GM18517 (cell line): ENCODE results near the gene COPS6.

ENCODE experiments used
- ATAC-seq: cut with Tn5 transposase; IDR thresholded peaks from one replicate; pipeline ENCODE4 v1.9.1; 2021; ENCODE audit warnings: mild to moderate bottlenecking, moderate library complexity; ENCODE audit not compliant: unreplicated experiment

Gene COPS6

DNA sequence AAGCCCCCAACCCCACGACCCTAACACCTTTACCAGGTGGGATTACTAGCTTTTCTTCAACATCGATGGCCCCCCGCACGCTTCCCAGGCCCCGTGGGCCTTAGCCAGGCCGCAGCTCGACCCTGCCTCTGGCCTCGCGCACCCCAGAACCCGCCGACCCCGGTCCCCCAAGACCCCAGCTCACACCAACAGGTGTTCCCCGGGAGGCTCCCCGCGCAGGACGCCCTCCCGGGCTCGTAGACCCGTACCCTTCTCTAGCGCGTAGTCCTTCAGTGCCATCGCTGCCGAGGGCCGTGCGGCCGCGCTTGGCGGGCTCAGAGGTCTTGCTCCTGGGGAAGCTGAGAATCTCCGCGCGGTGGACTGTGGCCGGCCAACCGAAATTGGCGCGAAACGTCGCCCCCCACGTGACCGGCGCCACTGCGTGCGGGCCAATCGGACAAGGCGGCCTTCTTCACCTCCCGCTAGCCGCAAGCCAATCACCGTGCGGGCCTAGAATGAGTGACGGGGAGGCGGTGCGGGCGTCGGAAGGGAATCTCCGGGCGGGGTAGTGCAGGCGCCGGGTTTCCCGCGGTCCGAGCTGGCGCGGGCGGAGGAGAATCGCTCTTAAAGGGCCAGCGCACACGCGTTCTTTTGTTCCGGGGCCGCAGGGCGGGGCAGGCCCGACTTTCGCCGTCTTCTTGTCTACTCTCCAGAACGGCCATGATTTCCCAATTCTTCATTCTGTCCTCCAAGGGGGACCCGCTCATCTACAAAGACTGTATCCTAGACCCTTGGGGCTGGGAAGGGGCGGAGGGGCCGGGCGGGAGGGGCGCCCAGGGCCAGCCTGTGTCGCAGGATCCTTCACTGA, 12.5 kb downstream of the COPS6 start, which contains the start of the genes AP4M1 and MCM7:
Gene AP4M1, plus strand, starts transcription at position 628 of the 847 bp plus-strand sequence. Its CDS starts 72 bp downstream, at position 700.
Gene MCM7, minus strand, starts transcription at position 382 of the 847 bp plus-strand sequence. Its CDS starts 103 bp downstream, at position 279.
- peak; percentile 78 for ATAC-seq

DNA sequence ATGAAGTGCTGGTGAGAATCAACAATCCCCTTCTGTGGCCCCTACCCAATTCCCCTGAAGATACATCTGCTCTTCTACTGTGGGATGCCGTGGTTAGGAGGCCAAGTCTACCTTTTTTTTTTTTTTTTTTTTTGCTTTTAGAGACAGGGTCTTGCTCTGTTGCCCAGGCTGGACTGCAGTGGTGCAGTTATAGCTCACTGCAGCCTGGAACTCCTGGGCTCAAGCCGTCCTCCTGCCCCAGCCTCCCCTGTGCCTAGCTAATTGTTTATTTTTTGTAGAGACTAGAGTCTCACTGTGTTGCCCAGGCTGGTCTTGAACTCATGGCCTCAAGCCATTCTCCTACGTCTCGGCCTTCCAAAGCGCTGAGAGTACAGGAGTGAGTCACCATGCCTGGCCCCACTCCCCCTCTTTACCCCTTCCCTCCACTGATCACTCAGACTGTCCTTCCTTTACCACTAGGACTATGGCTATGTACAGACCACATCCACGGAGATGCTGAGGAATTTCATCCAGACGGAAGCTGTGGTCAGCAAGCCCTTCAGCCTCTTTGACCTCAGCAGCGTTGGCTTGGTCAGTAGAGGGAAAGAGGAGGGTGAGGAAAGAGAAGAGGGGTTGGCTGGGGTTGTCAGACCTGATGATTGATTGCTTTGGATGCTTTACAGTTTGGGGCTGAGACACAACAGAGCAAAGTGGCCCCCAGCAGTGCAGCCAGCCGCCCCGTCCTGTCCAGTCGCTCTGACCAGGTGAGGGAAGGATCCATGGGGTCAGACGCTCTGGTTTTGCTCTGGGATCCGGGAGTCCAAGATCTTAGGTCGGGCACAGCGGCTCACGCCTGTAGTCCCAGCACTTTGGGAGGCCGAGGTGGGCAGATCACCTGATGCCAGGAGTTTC, 14.4 kb downstream of the COPS6 start:
- no peak for ATAC-seq

DNA sequence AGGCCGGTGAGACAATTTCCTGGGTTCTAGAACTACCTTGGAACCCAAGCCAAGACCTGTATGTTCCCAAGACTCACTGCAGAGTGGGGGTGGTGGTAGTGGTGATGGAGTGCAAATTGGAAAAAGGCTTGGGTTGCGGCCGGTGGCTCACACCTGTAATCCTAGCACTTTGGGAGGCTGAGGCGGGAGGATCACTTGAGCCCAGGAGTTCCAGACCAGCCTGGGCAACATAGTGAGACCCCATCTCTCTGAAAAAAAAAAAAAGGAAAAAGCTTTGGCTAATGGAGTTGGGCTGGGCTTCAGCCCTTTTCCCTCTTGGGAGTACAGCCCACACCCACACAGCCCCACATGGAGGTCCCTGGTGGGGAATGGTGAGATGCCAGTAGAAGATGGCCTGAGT, 16.8 kb downstream of the COPS6 start:
- no peak for ATAC-seq

DNA sequence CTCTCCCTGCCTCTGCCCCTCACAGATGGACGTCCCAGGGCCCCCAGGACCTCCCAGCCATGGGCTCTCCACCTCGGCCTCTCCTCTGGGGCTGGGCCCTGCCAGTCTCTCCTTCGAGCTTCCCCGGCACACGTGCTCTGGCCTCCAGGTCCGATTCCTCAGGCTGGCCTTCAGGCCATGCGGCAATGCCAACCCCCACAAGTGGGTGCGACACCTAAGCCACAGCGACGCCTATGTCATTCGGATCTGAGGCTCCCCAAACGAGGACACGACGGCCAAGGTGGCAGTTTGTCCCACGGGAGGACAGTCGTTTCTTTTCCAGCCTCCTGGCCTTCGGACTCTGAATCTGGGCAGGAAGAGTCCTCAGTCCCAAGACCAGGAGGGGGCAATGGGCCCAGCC, 17.9 kb downstream of the COPS6 start:
- ATAC-seq = no peak

DNA sequence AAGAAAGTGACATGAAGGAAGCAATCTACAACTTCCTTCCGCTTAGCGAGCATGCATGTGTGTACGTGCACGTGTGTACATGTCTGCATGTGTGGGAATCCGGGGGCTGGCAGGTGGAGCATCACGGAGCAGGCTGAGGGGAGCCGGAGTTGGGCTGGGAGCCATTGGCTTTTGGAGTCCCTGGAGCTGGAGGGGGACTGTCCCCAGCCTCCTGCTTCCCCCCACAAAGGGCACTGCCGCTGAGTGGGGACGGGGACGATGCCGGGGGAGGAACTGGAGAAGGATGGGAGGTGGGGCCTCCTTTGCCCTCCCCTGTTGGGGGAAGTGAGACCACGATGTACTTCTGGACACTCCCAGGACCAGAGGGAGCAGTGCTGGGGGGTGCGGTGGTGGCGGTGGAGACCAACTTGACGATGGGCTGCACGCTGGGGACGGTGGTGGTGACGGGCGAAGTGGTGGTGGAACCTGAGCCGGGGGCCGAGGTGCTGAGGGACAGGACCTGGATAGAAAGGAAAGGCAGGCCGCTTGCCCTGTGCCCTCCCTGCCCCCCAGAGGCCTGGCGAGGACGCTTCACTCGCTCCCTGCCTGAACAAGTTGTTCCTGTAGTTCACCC, 18.5 kb downstream of the COPS6 start:
- no peak for ATAC-seq

DNA sequence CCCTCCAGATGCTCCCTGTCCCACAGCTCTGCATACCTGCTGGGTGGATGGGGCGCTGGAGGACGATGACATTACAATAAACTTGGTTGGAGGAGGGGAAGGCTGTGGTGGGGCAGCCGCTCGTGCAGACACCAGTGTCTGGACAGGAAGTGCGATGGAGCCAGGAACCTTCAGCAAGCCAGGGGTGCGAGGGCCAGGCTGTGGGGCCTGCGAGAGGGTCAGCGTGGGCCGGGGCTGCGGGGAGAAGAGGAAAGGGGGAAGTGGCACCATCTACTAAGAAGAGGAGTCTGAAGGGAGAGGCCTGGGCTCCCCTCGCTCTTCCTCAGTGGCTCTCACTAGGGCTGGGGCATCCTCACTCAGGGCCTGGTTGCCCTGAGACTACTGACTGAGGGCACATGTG, 19.1 kb downstream of the COPS6 start:
- ATAC-seq = no peak

DNA sequence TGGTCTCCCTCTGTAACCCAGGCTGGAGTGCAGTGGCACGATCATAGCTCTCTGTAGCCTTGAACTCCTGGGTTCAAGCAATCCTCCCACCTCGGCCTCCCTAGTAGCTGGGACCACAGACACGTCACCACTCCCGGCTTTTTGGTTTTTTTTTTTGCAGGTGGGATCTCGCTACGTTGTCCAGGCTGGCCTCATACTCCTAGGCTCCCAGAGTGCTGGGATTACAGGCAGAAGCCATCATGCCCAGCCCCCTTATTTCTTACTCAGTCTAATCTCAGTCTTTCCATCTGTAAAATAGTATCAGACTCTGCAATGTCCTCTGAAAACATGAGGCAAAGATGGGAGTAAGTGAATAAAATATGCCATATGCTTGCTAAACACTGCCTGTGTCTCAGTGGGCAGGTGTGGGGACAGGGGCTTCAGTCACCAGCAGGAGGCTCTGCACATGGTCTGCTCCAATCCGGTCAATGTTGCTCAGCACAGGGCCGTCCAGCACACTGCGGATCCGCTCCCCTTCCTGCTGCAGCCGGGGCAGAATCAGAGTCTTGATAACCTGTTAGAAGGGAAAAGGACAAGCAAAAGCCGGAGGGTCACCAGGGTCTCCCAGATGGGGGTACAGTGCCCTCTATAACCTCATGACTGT, 20.9 kb downstream of the COPS6 start:
- no peak for ATAC-seq

DNA sequence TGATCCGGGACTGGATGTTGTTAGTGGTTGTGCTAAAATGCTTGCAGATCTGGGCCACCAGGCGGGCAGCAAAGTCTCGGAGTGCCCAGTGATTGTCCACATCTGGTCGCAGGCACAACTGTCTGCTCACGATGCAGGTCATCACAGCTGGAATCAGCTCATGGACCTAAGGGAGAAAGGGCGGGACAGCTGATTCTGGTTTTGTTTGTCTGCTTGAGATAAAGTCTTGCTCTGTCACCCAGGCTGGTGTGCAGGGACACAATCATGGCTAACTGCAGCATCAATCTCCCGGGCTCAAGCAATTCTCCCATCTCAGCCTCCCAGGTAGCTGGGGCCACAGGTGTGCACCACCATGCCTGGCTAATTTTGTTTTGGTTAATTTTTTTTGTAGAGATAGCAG, 22.4 kb downstream of the COPS6 start:
- ATAC-seq = no peak

DNA sequence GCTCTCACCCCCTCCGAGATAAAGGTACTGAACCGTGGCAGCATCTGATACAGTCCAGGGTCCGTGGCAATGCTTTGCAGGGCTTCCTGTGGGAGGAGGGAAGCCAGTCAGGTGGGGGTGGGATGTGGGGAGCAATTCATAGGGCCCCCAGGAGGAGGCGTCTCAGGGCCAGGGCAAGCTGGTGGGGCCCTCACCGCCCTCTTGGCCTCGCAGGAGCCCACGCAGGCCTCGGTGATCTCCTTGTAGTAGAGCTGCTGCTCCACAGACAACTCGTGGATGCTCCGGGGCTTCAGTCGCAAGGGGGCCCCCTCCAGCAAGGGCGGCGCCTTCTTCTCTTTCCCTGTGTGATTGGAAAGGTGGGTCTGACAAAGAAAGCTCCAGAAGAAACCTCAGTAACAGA, 23.1 kb downstream of the COPS6 start:
- no peak for ATAC-seq

DNA sequence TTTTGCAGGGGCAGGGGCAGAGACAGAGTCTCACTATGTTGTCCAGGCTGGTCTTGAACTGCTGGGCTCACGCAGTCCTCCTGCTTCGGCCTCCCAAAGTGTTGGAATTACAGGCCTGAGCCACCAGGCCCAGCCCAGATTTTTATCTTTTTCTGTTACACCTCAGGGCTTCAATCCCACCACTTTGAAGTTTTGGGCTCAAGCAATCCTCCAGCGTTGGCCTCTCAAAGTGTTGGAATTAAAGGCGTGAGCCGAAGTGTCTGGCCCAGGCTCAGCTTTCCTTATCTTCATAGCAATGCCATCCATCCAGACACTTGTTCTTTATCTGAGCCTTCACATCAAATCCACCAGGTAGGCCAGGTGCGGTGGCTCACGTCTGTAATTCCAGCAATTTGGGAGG, 26.3 kb downstream of the COPS6 start:
- no peak for ATAC-seq

DNA sequence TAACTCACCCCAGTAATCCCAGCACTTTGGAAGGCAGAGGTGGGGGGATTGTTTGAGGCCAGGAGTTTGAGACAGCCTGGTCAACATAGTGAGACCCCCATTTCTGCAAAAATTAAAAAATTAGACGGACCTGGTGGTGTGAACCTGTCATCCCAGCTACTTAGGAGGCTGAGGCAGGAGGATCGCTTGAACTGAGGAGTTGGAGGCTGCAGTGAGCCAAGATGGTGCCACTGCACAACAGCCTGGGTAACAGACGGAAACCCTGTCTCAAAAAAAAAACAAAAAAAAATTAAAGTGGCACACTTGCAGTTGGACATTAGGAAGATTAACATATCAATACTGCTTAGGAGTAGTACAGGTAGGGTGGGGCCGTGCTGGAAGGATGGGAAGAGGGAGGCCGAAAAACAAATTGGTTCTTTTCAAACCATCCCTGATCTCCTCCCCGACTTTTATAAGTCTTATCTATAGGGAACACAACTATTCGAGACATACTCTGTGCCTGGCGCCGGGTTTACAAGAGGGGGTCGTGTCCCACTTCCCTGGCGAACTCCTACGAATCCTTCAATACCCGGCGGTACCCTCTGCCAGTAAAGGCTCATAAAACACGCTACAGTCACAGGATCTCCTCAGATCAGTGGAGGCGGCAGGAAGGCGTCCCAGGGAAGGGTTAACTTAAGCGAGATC, 29.8 kb downstream of the COPS6 start:
- ATAC-seq = no peak

DNA sequence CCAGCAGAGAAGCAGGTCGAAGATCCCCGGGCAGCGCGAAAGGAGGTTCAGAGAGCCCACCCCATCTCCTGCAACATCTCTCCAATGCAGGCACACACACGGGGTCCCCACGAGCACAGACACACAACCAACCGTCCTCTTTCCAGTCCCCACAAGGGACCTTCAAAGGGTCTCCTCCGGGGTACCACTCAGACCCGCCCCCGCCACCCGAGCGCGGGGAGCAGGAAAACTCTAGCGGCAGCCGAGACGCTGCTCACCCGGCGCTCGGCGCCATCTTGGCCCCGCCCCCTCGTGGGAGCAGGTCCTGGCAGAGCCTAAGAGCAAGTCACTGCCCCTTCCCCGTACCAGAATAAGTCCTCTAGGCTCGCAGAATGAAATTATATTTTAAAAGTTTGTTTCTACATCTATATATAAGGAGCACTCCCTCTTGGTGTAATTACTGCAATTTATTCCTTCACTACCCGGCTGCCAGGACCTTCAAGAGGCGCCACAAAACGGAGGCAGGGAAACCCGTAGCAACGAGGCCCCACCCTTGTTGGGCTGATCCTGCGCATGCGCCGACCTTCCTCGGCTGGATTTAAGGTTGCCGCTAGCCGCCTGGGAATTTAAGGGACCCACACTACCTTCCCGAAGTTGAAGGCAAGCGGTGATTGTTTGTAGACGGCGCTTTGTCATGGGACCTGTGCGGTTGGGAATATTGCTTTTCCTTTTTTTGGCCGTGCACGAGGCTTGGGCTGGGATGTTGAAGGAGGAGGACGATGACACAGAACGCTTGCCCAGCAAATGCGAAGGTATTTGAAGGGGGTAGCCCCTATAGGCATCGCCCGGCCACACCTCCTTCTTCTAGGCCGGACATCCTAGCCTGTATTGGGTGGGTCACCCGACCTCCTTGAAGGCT, 30.6 kb downstream of the COPS6 start, which contains the start of the genes CNPY4 and TAF6:
Gene CNPY4, plus strand, starts transcription at position 563 of the 898 bp plus-strand sequence. Its CDS starts 111 bp downstream, at position 674.
Gene TAF6, minus strand, starts transcription at position 287 of the 898 bp plus-strand sequence. CDS start 5,149 bp downstream, outside the sequence.
- peak; percentile 68 for ATAC-seq

DNA sequence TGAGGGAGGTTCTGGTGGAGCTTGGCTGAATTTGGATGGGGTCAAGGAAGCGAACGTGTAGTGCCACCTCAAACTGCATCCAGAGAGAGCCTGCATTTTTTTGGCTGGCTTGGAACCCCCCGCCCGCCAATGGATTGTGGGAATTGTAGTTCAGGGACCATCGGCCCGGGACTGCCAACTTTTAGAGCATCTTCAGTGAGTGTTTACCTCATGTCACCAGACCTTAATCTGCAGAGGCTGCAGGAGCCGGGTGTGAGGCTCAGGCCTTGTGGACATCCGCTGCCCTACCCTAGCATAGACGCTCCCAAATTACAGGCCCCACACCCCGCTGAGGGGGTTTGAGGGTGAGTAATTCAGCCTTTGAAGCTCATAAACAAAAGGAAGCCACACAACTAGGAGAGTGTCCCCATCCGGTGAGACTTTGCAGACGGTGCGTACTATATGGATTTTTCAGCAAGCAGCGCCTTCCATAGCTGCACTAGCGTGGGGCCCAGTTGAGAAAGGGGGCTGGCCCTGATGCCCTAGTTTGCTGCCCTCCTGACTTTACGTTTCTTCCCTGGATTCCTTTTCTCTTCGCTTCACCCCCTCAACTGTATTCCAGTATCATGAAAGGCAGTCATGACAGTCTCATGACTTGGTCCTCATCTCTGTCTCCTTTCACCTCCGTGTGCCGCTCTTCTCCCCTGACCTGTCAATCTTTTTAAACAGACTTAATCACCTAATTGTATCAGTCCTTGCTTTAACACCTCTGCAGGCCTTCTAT, 31.4 kb downstream of the COPS6 start:
- ATAC-seq = peak; percentile 31

DNA sequence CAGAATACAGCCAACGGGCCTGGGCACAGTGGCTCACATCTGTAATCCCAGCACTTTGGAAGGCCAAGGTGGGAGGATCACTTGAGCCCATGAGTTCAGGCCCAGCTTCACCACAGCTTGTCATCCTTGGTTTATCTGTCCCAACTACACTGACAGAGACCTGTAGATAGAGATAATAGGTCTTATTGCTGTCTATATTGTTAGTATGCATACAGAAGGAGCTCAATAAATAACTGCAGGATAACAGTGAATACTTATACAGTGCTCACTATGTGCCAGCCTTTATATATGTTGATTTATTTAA, 31.9 kb downstream of the COPS6 start:
- ATAC-seq = no peak

DNA sequence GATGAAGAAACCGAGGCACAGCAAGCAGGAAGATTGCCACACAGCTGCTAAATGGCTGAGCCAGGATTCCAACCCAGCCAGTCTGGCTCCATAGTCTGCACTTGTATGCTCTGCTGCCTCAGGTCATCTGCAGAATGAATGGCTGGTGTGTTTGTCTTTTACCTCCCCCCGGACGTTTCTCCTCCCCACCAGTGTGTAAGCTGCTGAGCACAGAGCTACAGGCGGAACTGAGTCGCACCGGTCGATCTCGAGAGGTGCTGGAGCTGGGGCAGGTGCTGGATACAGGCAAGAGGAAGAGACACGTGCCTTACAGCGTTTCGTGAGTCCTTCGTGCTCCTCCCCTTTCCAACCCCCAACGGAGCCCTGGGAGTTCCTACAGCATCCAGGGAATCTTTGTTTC, 33.3 kb downstream of the COPS6 start:
- no peak for ATAC-seq

DNA sequence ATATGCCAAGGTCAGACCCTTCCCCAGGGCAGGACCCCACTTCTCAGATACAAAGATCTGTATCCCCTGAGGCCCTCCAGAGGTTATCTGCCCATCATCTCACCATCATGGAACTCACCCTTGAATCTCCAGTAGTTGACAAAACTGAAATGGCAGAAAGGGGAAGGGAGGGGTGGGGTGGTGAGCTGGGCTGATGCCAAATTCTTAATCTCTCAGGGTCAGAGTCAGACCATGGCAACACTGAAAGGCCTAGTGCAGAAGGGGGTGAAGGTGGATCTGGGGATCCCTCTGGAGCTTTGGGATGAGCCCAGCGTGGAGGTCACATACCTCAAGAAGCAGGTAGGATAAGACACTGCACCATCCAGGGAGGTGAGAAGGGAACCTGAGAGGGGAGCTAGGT, 33.8 kb downstream of the COPS6 start:
- no peak for ATAC-seq

DNA sequence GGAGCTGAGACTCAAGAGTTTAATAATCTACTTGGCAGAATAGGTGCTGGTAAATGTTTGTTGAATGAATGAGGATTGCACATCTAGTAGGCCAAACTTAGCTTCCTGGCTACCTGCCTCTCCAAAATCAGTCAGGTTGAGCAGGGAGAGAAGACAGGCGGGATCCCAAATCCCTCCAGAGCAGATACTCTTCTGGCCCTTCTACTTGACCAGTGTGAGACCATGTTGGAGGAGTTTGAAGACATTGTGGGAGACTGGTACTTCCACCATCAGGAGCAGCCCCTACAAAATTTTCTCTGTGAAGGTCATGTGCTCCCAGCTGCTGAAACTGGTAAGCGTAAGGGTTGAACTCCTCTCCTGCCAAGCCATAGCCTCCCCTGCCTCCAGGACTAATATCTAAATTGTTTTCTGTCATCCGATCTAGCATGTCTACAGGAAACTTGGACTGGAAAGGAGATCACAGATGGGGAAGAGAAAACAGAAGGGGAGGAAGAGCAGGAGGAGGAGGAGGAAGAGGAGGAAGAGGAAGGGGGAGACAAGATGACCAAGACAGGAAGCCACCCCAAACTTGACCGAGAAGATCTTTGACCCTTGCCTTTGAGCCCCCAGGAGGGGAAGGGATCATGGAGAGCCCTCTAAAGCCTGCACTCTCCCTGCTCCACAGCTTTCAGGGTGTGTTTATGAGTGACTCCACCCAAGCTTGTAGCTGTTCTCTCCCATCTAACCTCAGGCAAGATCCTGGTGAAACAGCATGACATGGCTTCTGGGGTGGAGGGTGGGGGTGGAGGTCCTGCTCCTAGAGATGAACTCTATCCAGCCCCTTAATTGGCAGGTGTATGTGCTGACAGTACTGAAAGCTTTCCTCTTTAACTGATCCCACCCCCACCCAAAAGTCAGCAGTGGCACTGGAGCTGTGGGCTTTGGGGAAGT, 35.8 kb downstream of the COPS6 start:
- no peak for ATAC-seq
